Kasumi-1 (cell line): ENCODE measurements around the gene CAPN13.
"Not testable (repeated sequence)": the region's sequence is repeated elsewhere in the genome, so short reads cannot be mapped to it uniquely, and the experiment has no call there.

Experiments
- DNase-seq, 2 experiments: peaks; one replicate each; lab custom pipeline; 2025; lab: John Stamatoyannopoulos, UW

Gene CAPN13

GRCh38 chr2:30705056-30705455 is 102.2 kb downstream of the CAPN13 start:
- DNase-seq: no peak

DNA sequence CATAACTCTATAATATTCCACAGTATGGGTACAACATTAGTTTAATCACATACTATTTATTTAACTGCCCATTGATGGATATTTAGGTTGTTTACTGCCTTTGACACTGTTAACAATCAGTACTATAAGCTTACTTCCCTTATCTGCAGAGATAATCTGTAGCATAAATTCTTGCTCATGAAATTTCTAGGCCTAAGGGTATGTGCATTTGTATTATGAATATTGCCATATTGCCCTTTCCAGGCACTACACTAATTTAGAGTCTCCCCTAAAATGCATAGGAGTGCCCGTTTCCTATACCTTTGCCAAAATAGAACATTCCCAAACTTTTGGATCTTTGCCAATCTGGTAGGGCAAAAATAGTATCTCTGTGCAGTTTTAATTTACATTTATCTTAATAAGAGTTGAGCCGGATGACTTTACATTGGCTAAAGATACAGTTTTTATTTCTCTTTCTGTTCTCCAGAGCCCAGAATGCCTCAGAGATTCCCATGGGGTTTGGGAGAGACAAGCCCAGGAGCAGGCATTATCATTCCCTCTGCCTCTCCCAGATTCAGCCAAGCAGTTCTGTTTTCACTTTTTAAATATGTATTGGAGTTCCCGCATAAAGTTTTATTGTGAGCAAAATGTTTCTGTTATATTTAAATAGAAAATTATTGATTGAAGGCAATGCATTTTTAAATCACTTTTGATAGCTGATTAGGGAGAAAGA is 102.8 kb downstream of the CAPN13 start:
- no peak for DNase-seq

GRCh38 chr2:30702694-30703093 is 104.6 kb downstream of the CAPN13 start:
- DNase-seq: peak; percentile 19 to 50

GRCh38 chr2:30701782-30702181 is 105.5 kb downstream of the CAPN13 start:
- DNase-seq: peak; percentile 20 to 51

DNA sequence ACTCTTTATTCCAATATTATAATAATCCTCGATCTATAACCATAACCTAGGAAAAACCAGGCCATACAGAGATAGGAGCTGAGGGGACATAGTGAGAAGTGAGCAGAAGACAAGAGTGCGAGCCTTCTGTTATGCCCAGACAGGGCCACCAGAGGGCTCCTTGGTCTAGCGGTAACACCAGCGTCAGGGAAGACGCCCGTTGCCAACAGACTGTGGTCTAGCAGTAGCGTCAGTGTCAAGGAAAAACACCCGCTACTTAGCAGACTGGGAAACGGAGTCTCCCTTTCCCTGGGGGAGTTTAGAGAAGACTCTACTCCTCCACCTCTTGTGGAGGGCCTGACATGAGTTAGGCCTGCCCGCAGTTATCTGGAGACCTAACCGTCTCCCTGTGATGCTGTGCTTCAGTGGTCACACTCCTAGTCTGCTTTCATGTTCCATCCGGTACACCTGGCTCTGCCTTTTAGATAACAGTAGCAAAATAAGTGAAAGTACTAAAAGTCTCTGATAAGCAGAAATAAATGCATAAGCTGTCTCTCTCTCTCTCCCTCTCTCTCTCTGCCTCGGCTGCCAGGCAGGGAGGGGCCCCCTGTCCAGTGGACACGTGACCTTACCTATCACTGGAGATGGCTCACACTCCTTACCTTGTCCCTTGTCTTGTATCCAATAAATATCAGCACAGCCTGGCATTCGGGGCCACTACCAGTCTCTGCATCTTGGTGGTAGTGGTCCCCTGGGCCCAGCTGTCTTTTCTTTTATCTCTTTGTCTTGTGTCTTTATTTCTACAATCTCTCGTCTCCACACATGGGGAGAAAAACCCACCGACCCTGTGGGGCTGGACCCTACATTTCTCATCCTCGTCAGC is 109.8 kb downstream of the CAPN13 start:
- DNase-seq: not testable (repeated sequence)

GRCh38 chr2:30695749-30696148 is 111.5 kb downstream of the CAPN13 start:
- no peak for DNase-seq

GRCh38 chr2:30694286-30695055 is 112.8 kb downstream of the CAPN13 start:
- DNase-seq: no peak

GRCh38 chr2:30693821-30694281 is 113.4 kb downstream of the CAPN13 start:
- no peak for DNase-seq

DNA sequence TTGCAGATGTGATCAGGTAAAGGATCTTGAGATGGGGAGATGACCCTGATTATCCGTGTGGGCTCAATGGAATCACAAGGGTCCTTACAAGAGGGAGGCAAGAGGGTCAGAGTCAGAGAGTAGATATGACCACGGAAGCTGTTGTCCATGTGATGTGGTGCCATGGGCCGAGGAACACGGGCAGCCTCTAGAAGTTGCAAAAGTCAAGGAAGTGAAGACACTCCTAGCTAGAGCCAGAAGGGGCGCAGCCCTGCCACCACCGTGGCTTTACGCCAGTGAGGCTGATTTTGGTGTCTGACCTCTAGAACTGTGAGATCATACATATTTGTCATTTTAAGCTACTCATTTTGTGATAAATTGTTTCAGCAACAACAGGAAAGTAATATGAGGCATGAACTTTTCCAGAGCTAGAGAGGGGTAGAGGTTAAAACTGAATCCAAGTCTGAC is 114.4 kb downstream of the CAPN13 start:
- DNase-seq: no peak

GRCh38 chr2:30691948-30692828 is 115.1 kb downstream of the CAPN13 start:
- DNase-seq: no peak

GRCh38 chr2:30691091-30691947 is 115.9 kb downstream of the CAPN13 start:
- no peak for DNase-seq

DNA sequence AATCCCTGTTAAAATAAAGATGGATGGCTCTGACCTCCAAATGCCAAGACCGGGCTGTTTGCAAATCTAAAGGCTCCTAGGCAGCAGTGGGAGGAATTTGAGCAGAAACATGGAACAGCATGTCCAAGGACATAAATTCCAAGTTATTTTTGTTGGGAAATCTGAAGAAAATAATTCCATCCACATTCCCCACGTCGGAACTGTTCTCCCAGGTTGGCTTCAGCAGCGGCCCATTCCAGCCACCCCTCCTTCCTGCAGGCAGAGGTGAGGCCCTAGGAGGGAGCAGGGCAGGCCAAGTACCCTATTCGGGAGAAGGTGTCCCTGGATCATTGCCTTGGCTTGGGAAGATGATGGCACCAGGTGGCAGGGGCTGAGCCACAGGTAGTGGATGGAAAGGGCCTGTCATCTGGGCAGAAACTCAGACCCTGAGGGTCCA is 117.1 kb downstream of the CAPN13 start:
- DNase-seq: no peak

DNA sequence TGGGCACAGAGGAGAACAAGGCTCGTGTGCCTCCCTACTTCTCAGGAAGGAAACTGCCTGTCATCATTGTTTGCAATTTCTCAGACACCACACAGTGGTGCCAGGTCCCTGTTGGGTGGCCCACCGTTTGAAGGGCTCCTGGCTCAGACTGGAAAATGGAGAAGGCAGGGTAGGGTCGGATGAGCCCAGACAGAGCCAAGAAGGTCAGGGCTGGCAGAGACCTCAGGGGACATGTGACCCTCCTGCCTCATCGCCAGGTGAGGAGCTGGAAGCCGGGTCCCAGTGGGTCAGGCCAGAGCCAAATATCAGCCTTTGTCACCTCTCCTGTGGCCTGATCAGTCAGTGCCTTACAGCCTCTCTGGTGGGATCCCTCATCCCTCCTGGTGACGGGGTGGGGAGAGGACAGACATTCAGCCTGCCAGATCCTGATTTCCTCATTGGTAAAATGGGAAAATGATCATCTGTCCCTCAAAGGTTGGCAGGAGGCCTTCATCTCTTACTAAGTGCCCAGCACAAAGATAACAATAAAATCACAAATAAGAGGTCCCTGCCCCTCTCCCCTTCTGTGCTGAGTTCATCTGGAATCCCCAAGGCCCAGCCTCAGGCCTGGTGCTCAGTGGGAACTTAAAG is 117.6 kb downstream of the CAPN13 start:
- no peak for DNase-seq

- DNase-seq: no peak
Observed at GRCh38 chr2:30688956-30689401, 118.3 kb downstream of the CAPN13 start.

GRCh38 chr2:30686669-30687068 is 120.6 kb downstream of the CAPN13 start:
- no peak for DNase-seq

DNA sequence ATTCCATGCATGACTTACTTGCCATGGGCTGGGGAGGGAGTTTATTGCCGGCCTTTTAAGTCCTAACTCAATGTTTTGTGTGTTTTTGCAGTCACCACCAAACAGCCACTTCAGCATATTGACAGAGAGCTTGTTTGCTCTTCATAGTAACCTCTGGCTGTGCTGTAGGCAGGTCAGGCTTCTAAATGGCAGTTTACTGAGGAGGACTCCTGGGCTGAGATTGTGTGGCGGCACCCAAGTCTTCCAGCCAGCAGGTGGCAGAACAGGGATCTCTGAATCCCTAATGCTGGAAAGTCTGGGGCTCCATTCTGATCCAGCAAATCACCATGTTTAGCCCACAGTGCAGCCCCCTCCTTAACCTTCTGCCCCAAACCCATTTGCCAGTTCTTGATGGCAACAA is 121.2 kb downstream of the CAPN13 start:
- no peak for DNase-seq

DNA sequence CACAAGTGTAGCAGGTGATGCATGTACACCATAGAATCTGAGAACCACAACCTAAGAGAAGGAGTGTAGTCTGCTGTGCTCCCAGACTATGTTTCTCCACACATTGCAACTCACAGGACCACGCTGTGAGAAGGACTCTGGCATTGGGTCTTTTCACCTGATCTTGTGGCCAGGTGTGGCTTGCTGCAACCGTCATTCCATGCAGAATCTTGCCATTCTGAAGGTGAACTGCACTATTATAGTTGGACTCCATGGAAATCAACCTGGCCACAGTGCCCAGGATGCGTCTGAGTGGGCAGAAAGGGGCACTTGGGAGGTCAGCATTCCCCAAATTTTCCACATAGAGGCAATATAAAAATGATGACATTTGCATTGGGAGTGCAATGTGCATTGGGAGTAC is 122.2 kb downstream of the CAPN13 start:
- no peak for DNase-seq

- no peak for DNase-seq
Observed at GRCh38 chr2:30684516-30684915, 122.7 kb downstream of the CAPN13 start.

DNA sequence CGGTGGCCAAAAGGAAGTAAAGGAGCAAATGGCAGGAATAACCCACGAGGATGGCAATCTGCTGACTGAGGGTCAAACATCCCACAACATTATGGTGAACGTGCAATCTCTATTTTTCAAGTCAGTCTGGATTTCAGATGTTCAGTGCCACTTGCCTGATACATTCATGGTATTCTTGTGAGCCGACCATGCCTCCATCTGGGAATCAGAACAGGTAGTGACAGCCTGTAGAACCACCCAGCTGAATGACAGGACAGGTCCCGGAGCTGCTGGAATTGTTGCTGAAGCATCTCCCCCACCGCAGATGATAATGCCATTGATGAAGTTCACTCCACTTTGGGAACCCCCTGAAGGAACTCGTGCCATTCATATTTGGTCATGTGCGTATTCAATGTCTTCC is 123.2 kb downstream of the CAPN13 start:
- DNase-seq: no peak
